ENCODE results near the gene CD52.

- TF ChIP-seq CTCF (IDR thresholded peaks at IDR 0.05) (no peak), POLR2A (IDR thresholded peaks at IDR 0.05) (no peak), EP300 (IDR thresholded peaks at IDR 0.05) (no peak)
Observed at GRCh38 chr1:26353210-26353859, 35.6 kb downstream of the CD52 start.
